ENCODE measurements around the gene YIPF1.
"Not testable (repeated sequence)": the region's sequence is repeated elsewhere in the genome, so short reads cannot be mapped to it uniquely, and the experiment has no call there.

YIPF1 gene

DNA sequence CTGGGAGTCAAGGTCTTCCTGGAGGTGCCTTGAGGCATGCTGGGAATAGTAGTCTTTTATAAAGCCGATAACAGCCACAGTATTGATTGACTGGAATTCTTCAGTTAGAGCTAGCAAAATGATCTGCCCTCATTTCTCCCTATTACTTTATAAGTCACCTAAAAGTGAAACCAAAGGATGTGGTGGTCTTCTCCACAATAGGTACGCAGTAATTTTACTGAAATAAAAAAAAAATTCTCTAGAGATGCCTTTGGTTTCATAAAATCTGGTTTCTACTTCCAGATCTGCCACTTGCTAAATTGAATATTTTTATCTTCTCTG is 51.0 kb downstream of the YIPF1 start:
- DNase-seq (ENCODE audit: low read depth, low spot score) = no peak

- DNase-seq (ENCODE audit: low read depth, low spot score) = peak; percentile 84
These were observed 51.5 kb downstream of the YIPF1 start, which contains the start of gene NDC1 for GRCh38 chr1:53837924-53838653. Gene NDC1, minus strand, starts transcription at chr1:53838296. Its CDS starts 35 bp downstream, at chr1:53838261.

- DNase-seq (ENCODE audit: low read depth, low spot score) = no peak
These were observed 52.0 kb downstream of the YIPF1 start for GRCh38 chr1:53837646-53837923.

GRCh38 chr1:53835491-53835890 is 54.1 kb downstream of the YIPF1 start:
- DNase-seq (ENCODE audit: low read depth, low spot score) = no peak

DNA sequence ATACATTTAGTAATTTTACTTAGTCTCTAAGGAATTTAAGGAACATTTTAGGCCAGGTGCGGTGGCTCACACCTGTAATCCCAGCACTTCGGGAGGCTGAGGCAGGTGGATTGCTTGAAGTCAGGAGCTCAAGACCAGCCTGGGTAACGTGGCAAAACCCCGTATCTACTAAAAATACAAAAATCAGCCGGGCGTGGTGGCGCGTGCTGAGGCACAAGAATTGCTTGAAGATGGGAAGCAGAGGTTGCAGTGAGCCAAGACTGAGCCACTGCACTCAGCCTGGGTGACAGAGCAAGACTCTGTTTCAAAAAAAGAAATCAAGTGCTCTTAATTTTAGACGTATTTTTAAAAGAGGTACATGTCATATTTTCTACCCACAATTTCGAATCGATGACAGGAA is 54.8 kb downstream of the YIPF1 start:
- no peak for DNase-seq (ENCODE audit: low read depth, low spot score)

DNA sequence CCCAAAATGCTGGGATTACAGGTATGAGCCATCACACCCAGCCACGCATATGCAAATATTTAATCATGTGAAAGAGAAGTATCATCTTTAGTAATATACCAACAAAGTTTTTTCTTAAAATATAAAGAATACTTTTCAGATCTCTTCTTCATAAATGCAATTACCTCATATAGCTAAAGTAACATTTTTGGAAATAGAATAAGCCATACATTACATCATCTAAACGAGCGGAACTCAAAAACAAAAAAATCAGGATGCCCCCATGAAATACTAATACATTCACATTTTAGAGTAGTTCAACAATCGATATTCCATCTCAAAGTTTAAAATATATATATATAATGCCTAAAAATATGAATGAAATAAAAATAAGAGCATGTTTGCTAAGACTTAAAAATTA is 56.2 kb downstream of the YIPF1 start:
- DNase-seq (ENCODE audit: low read depth, low spot score) = no peak

GRCh38 chr1:53826367-53826766 is 63.2 kb downstream of the YIPF1 start:
- DNase-seq (ENCODE audit: low read depth, low spot score) = no peak

GRCh38 chr1:53825306-53825705 is 64.3 kb downstream of the YIPF1 start:
- no peak for DNase-seq (ENCODE audit: low read depth, low spot score)

DNA sequence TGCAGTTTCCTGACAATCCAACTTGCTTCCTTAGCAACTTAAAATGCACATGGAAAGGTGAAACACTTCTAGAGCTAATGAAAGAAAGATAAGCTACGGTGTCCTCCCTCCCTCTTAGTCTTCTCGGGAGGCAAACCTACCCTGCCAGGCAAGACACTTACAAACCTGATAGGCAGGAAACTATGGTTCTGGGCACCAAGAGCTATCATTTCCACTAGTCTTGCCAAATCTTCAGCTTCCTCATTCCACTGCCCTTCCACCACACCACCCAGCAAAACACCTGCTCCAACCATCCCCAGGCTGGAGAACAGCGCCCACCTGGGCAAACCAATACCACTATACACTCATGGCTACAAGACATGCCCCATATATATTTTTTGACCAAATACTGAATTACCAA is 66.7 kb downstream of the YIPF1 start:
- DNase-seq (ENCODE audit: low read depth, low spot score) = no peak

- DNase-seq (ENCODE audit: low read depth, low spot score) = no peak
These were observed 68.2 kb downstream of the YIPF1 start for GRCh38 chr1:53821380-53821779.

DNA sequence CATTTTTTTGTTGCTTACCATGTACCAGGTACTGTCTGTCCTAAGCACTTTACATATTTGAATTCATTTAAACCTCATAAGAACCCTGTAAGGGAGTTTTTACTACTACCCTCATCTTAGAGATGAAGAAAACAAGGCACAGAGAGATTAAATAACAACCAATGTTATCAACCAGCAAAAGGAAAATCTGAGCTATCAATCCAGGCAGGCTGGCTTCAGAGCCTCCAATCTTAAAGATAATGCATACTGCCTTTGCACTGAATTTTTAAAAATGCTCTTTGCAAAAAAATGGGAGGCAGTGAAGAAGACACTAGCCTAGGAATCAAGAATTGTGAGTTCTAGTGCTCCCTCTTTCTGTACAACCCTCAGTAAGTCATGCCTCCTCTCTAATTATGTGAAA is 70.2 kb downstream of the YIPF1 start:
- no peak for DNase-seq (ENCODE audit: low read depth, low spot score)

GRCh38 chr1:53816584-53816983 is 73.0 kb downstream of the YIPF1 start:
- not testable (repeated sequence) for DNase-seq (ENCODE audit: low read depth, low spot score)

GRCh38 chr1:53815484-53815883 is 74.1 kb downstream of the YIPF1 start:
- not testable (repeated sequence) for DNase-seq (ENCODE audit: low read depth, low spot score)

DNA sequence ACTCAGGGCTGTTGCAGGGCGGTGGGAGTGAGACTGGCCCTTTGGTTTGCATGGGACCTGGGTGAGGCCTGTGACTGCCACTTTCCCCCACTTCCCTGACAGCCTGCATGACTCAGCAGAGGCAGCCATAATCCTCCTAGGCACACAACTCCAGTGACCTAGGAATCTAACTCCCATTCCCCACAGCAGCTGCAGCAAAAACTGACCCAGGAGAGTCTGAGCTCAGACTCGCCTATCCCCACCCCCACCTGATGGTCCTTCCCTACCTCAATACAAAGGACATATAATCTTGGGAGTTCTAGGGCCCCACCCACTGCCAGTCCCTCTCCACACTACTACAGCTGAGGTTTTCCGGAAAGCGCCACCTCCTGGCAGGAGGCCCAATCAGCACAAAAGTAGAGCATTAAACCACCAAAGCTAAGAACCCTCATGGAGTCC is 78.2 kb downstream of the YIPF1 start:
- DNase-seq (ENCODE audit: low read depth, low spot score) = no peak

- no peak for DNase-seq (ENCODE audit: low read depth, low spot score)
These were observed 79.1 kb downstream of the YIPF1 start for GRCh38 chr1:53810497-53810896.

DNA sequence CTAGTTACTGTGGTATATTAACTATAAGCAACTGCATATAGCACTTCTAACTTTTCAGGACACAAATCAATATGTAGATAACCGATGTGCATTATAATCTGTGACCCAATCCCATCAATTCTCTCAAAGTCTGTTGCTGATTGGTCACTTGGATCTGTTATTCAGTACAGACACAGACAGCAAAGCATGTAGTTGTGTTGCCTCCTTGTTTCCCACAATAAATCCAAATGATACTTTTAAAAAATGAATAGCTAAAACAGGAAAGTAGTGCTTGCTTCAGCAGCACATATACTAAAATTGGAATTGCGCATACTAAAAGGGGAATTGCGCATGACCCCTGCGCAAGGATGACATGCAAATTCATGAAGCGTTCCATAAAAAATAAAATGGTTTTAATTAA is 79.6 kb downstream of the YIPF1 start:
- DNase-seq (ENCODE audit: low read depth, low spot score) = no peak

GRCh38 chr1:53807916-53808315 is 81.7 kb downstream of the YIPF1 start:
- no peak for DNase-seq (ENCODE audit: low read depth, low spot score)

- no peak for DNase-seq (ENCODE audit: low read depth, low spot score)
These were observed 84.6 kb downstream of the YIPF1 start for GRCh38 chr1:53804791-53805505.

DNA sequence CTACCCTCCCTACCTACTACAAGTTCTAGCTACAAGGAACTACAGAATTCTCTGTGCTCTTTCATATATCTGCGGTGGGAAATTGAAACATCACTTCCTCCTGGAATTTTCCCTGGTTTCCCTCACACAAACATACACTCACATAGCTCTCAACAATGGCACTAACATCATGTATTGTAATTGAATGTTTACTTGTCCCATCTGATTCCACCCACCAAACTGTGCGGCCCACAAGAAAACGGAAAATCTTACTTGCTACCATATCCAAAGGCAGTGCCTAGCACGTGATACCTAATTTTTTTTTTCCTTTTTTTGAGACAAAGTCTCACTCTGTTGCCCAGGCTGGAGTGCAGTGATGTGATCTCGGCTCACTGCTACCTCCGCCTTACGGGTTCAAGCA is 85.4 kb downstream of the YIPF1 start:
- DNase-seq (ENCODE audit: low read depth, low spot score) = no peak
